CD8-positive, alpha-beta memory T cell (primary cell): ENCODE measurements around the gene TBC1D8. TPM values are rescaled to one million over a fixed set of nuclear protein-coding genes. Genes with fewer than 3 reads are reported as not detected.

Experiments used
- CTCF ChIA-PET: fragments of 350-600 bp; sonication (Branson Sonifier 250); formaldehyde crosslinking; loops from one replicate; lab custom pipeline; 2021; ENCODE audit warnings: antibody characterized with exemption; lab: Charles Lee
- POLR2A ChIA-PET: fragments of 350-600 bp; sonication (Branson Sonifier 250); formaldehyde crosslinking; loops from one replicate; lab custom pipeline; 2021; ENCODE audit warnings: antibody characterized with exemption; lab: Charles Lee
- DNase-seq, 5 donors: peaks; one replicate each; pipeline versions ENCODE4 v3.0.0 to v3.0.0-alpha.2; 2020 to 2022; ENCODE audit warnings: mixed read lengths in 1 of 5
- H3K27ac ChIP-seq: one replicate; pipeline ENCODE4 v1.7.0; 2013; ENCODE audit warnings: low read depth, mild to moderate bottlenecking, low read length, moderate library complexity
- H3K27me3 ChIP-seq: 2 replicates; pipeline ENCODE4 v1.7.0; 2013; ENCODE audit warnings: low read length, mild to moderate bottlenecking; ENCODE audit not compliant: insufficient read depth, poor library complexity, severe bottlenecking
- H3K36me3 ChIP-seq: 2 replicates; pipeline ENCODE4 v1.7.0; 2013; ENCODE audit warnings: mild to moderate bottlenecking, low read length, moderate library complexity; ENCODE audit not compliant: insufficient read depth
- H3K4me1 ChIP-seq: 2 replicates; pipeline ENCODE4 v1.7.0; 2013; ENCODE audit warnings: mild to moderate bottlenecking, low read length, moderate library complexity; ENCODE audit not compliant: insufficient read depth
- H3K4me3 ChIP-seq: 2 replicates; pipeline ENCODE4 v1.7.0; 2013; ENCODE audit warnings: mild to moderate bottlenecking, low read length
- H3K9me3 ChIP-seq: 2 replicates; pipeline ENCODE4 v1.7.0; 2013; ENCODE audit warnings: mild to moderate bottlenecking, low read length
- H3K27ac Mint-ChIP-seq, 8 donors: one replicate each; pipeline ENCODE4 v1.8.0; 2020 to 2021; ENCODE audit warnings: mixed read lengths in 8 of 8, mild to moderate bottlenecking in 6 of 8, inconsistent platforms in 3 of 8, moderate library complexity in 3 of 8
- H3K27me3 Mint-ChIP-seq, 2 donors: one replicate each; pipeline ENCODE4 v1.8.0; 2020 to 2021; ENCODE audit warnings: mixed read lengths in 2 of 2, mild to moderate bottlenecking in 1 of 2, moderate library complexity in 1 of 2
- H3K36me3 Mint-ChIP-seq, 3 donors: one replicate each; pipeline ENCODE4 v1.8.0; 2020 to 2021; ENCODE audit warnings: mixed read lengths in 3 of 3, inconsistent platforms in 1 of 3, mild to moderate bottlenecking in 1 of 3
- H3K4me1 Mint-ChIP-seq, 3 donors: one replicate each; pipeline ENCODE4 v1.8.0; 2020 to 2021; ENCODE audit warnings: mixed read lengths in 3 of 3, inconsistent platforms in 1 of 3, mild to moderate bottlenecking in 1 of 3
- H3K4me3 Mint-ChIP-seq, 7 donors: one replicate each; pipeline ENCODE4 v1.8.0; 2020 to 2021; ENCODE audit warnings: mixed read lengths in 7 of 7, mild to moderate bottlenecking in 6 of 7, moderate library complexity in 4 of 7, inconsistent platforms in 2 of 7
- H3K9me3 Mint-ChIP-seq, 5 donors: one replicate each; pipeline ENCODE4 v1.8.0; 2020 to 2022; ENCODE audit warnings: mixed read lengths in 5 of 5, mild to moderate bottlenecking in 3 of 5, moderate library complexity in 2 of 5, inconsistent platforms in 1 of 5
- polyA plus RNA-seq: library from polyadenylated mRNA; unstranded; fragments of 300-500 nt; fragmentation: Illumina TruSeq; gene quantifications from one replicate; pipeline ENCODE4 v1.2.3, GENCODE V29; 2021
- total RNA-seq, 2 experiments: library from RNA; stranded (reverse); gene quantifications; one replicate each; pipeline ENCODE4 v1.2.3, GENCODE V29; 2021

Gene TBC1D8
- total RNA-seq = under 1 TPM; 0.55 to 0.89 TPM
- 0.69 TPM for polyA plus RNA-seq

GRCh38 chr2:101151146-101151858 lies at the start of gene TBC1D8:
Gene TBC1D8 (minus strand): TSS chr2:101151382. CDS start chr2:101151253, 129 bp downstream.
- Mint-ChIP-seq H3K36me3 (peaks cover 0 to 1% (median 0%) of the 10 kb centered on the region in 3 donors), H3K4me1 (peaks cover 22 to 31% (median 23%) of the 10 kb centered on the region in 3 donors), H3K9me3 (no peaks in the 10 kb centered on the region), H3K4me3 (peak within 1 kb of the TSS; percentile 71 to 87 (median 86)), H3K27me3 (peaks cover 4 to 28% of the 10 kb centered on the region in 2 donors), H3K27ac (peak within 1 kb of the TSS in 6 of 8 donors; percentile 37 to 75 (median 60))
- POLR2A ChIA-PET = interaction anchor here (0.6 to 1.1 kb wide), 2 partner anchors 80 to 149 kb away, joined by 3 to 4 read pairs; partner anchors contain the start of gene RPL31
- Histone ChIP-seq H3K9me3 (no peaks in the 10 kb centered on the region), H3K4me1 (peaks cover 26% of the 10 kb centered on the region), H3K27ac (no peak within 1 kb of the TSS), H3K27me3 (peaks cover 7% of the 10 kb centered on the region), H3K36me3 (no peaks in the 10 kb centered on the region), H3K4me3 (peak within 1 kb of the TSS; percentile 50)
- CTCF ChIA-PET = interaction anchor here (1.0 to 1.4 kb wide), 3 partner anchors 37 to 148 kb away, joined by 3 read pairs; no protein-coding TSS in a partner anchor
- DNase-seq = peak; percentile 28 to 73 (median 52)

DNA sequence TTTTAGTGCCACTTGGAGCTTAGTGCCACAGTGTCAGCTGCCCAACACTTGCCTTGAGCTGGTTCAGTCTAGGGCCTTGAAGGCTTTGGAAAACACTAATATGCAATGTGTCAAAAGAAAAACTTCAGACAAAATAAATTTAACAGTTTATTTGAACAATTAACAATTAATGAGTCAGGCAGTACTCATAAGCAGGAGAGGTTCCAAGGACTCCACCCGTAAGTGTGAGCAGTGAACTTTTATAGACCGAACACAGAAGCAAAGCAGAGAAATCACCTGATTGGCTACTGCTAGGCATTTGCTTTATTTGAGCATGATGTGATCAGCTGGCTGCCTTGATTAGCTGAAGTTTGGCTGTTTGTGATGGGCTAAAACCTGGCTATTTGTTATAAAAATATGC lies 49.5 kb upstream of the TBC1D8 start:
- Mint-ChIP-seq H3K27me3 (peaks cover 3 to 8% of the 10 kb centered on the region in 2 donors), H3K4me3 (no peak overlapping the region), H3K4me1 (peaks cover 8 to 15% (median 11%) of the 10 kb centered on the region in 3 donors), H3K27ac (no peak overlapping the region), H3K9me3 (no peaks in the 10 kb centered on the region), H3K36me3 (no peaks in the 10 kb centered on the region)
- no peaks in the 10 kb centered on the region for H3K36me3 ChIP-seq
- POLR2A ChIA-PET = no interaction called here
- H3K27ac ChIP-seq = no peak overlapping the region
- CTCF ChIA-PET = no interaction called here
- no peak for DNase-seq
- no peaks in the 10 kb centered on the region for H3K9me3 ChIP-seq
- H3K4me3 ChIP-seq = no peak overlapping the region
- no peaks in the 10 kb centered on the region for H3K4me1 ChIP-seq
- H3K27me3 ChIP-seq = no peaks in the 10 kb centered on the region

- peaks cover 0 to 4% (median 0%) of the 10 kb centered on the region in 3 donors for H3K4me1 Mint-ChIP-seq
- H3K9me3 Mint-ChIP-seq = no peaks in the 10 kb centered on the region
- Histone ChIP-seq H3K27me3 (no peaks in the 10 kb centered on the region), H3K4me1 (no peaks in the 10 kb centered on the region), H3K27ac (no peak overlapping the region), H3K9me3 (no peaks in the 10 kb centered on the region), H3K36me3 (no peaks in the 10 kb centered on the region), H3K4me3 (no peak overlapping the region)
- CTCF ChIA-PET = no interaction called here
- no peaks in the 10 kb centered on the region for H3K36me3 Mint-ChIP-seq
- peaks cover 4 to 12% of the 10 kb centered on the region in 2 donors for H3K27me3 Mint-ChIP-seq
- no peak overlapping the region for H3K4me3 Mint-ChIP-seq
- no peak for DNase-seq
- H3K27ac Mint-ChIP-seq = no peak overlapping the region
- POLR2A ChIA-PET = no interaction called here
Measured at GRCh38 chr2:101199251-101199791, 48.1 kb upstream of the TBC1D8 start.

- no peaks in the 10 kb centered on the region for H3K36me3 ChIP-seq
- no peaks in the 10 kb centered on the region for H3K27me3 ChIP-seq
- H3K4me1 ChIP-seq = no peaks in the 10 kb centered on the region
- H3K27ac ChIP-seq = no peak overlapping the region
- H3K27me3 Mint-ChIP-seq = peaks cover 6 to 17% of the 10 kb centered on the region in 2 donors
- ChIA-PET POLR2A (no interaction called here), CTCF (interaction anchor here (2.0 kb wide), 1 partner anchor 8 kb away, joined by 7 read pairs; no protein-coding TSS in a partner anchor)
- H3K4me3 ChIP-seq = no peak overlapping the region
- no peaks in the 10 kb centered on the region for H3K36me3 Mint-ChIP-seq
- peaks cover 0 to 4% (median 0%) of the 10 kb centered on the region in 3 donors for H3K4me1 Mint-ChIP-seq
- no peak for DNase-seq
- no peaks in the 10 kb centered on the region for H3K9me3 ChIP-seq
- H3K4me3 Mint-ChIP-seq = no peak overlapping the region
- H3K27ac Mint-ChIP-seq = no peak overlapping the region
- no peaks in the 10 kb centered on the region for H3K9me3 Mint-ChIP-seq
Measured at GRCh38 chr2:101197814-101198213, 46.6 kb upstream of the TBC1D8 start.

GRCh38 chr2:101197215-101197745 lies 46.1 kb upstream of the TBC1D8 start:
- ChIA-PET CTCF (interaction anchor here (2.0 kb wide), 1 partner anchor 8 kb away, joined by 7 read pairs; no protein-coding TSS in a partner anchor), POLR2A (no interaction called here)
- no peak for DNase-seq
- no peak overlapping the region for H3K4me3 ChIP-seq
- peak overlapping the region in 1 of 8 donors; percentile 57 for H3K27ac Mint-ChIP-seq
- no peaks in the 10 kb centered on the region for H3K4me1 ChIP-seq
- H3K27me3 ChIP-seq = no peaks in the 10 kb centered on the region
- no peaks in the 10 kb centered on the region for H3K36me3 Mint-ChIP-seq
- H3K27me3 Mint-ChIP-seq = peaks cover 8 to 17% of the 10 kb centered on the region in 2 donors
- peaks cover 0 to 4% (median 0%) of the 10 kb centered on the region in 3 donors for H3K4me1 Mint-ChIP-seq
- no peaks in the 10 kb centered on the region for H3K9me3 Mint-ChIP-seq
- H3K36me3 ChIP-seq = no peaks in the 10 kb centered on the region
- no peak overlapping the region for H3K4me3 Mint-ChIP-seq
- H3K9me3 ChIP-seq = no peaks in the 10 kb centered on the region
- no peak overlapping the region for H3K27ac ChIP-seq

GRCh38 chr2:101195871-101196661 lies 44.9 kb upstream of the TBC1D8 start:
- Histone ChIP-seq H3K27me3 (no peaks in the 10 kb centered on the region), H3K4me1 (no peaks in the 10 kb centered on the region), H3K9me3 (no peaks in the 10 kb centered on the region), H3K4me3 (no peak overlapping the region), H3K36me3 (no peaks in the 10 kb centered on the region), H3K27ac (no peak overlapping the region)
- Mint-ChIP-seq H3K27ac (peak overlapping the region in 1 of 8 donors; percentile 7), H3K27me3 (peaks cover 8 to 17% of the 10 kb centered on the region in 2 donors), H3K4me1 (peaks cover 0 to 7% (median 0%) of the 10 kb centered on the region in 3 donors), H3K9me3 (no peaks in the 10 kb centered on the region), H3K4me3 (no peak overlapping the region), H3K36me3 (no peaks in the 10 kb centered on the region)
- DNase-seq = no peak
- POLR2A ChIA-PET = no interaction called here
- CTCF ChIA-PET = interaction anchor here (2.0 kb wide), 1 partner anchor 10 kb away, joined by 7 read pairs; no protein-coding TSS in a partner anchor

DNA sequence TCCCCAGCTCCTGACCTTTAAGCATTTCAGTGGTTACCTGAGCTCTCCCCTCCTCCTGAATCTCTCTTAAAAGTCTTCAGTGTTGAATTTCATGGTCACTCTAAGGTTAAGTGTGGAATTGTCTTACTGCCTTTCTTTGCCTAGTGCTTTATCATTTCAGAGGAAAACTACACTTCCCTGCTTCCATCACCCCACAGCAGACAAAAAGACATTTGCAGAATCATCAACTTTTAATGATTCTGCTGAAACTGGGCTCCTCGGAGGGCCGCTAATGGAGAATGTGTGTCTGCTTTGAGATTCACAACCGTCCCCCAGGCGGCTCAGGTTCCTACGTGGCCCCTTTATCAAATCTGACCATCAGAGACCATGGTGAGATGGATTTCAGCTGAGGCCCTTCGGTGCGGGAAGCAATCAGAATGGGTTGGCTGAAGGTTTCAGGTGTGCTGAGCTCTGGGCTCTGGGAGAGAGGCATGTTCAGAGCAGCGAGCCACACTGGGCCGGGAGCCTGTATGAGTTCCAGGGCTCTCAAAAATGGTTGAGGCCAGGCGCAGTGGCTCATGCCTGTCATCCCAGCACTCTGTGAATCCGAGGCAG lies 41.9 kb upstream of the TBC1D8 start:
- H3K27me3 ChIP-seq = no peaks in the 10 kb centered on the region
- no peak overlapping the region for H3K27ac ChIP-seq
- Mint-ChIP-seq H3K4me3 (no peak overlapping the region), H3K4me1 (peaks cover 0 to 9% (median 0%) of the 10 kb centered on the region in 3 donors), H3K36me3 (no peaks in the 10 kb centered on the region), H3K27ac (no peak overlapping the region), H3K27me3 (peaks cover 12 to 25% of the 10 kb centered on the region in 2 donors), H3K9me3 (peaks cover 0 to 5% (median 4%) of the 10 kb centered on the region in 5 donors)
- no peak overlapping the region for H3K4me3 ChIP-seq
- ChIA-PET CTCF (interaction anchor here (1.4 kb wide), 1 partner anchor 12 kb away, joined by 4 read pairs; no protein-coding TSS in a partner anchor), POLR2A (no interaction called here)
- no peak for DNase-seq
- no peaks in the 10 kb centered on the region for H3K9me3 ChIP-seq
- no peaks in the 10 kb centered on the region for H3K4me1 ChIP-seq
- H3K36me3 ChIP-seq = no peaks in the 10 kb centered on the region
